ENCODE measurements around the gene TGM2. TPM values are rescaled to one million over a fixed set of nuclear protein-coding genes. Genes with fewer than 3 reads are reported as not detected.

TGM2 gene
- total RNA-seq, 1 donor from 2014 or later = 17.7 TPM

DNA sequence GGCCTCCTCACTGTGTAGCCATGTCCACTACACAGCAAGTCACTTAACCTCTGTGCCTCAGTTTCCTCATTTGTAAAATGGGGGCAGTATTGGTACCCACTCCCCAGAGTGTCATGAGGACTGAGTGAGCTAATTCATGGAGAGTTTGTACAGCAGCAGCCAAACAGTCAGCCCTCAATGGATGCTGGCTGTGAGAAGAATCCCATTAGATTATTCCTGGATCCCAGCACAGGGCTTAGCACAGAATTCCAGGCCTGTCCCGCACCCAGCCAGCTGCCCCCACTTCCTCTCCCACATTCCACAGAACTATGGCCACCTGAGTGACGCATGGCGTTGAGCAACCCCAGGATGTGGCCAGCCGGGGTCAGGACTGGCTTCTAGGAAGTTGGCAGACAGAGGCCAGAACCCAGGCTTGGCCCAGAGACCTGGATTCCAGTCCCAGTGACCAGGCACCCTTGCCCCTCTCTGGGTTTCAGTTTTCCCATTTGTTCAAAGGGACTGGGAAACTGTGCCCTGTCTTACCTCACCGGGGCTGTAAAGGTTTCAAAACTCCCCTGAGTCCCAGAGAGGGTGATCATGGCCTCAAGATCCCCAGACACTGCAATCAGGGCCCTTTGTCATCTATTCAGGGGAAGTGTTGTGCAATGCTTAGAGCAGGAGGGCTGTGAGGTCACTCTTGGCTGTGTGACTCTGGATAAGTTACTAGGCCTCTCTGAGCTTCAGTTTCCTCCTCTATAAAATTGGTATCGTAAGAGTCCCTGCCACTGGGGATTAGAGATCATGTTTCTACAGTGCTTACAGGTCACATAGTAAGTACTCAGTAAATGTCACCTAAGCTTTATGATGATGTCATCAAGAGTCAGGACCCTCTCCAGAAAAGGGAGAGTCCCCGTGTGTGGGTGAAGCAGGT is 3.0 kb upstream of the TGM2 start:
- TF ChIP-seq, protein P1, sequence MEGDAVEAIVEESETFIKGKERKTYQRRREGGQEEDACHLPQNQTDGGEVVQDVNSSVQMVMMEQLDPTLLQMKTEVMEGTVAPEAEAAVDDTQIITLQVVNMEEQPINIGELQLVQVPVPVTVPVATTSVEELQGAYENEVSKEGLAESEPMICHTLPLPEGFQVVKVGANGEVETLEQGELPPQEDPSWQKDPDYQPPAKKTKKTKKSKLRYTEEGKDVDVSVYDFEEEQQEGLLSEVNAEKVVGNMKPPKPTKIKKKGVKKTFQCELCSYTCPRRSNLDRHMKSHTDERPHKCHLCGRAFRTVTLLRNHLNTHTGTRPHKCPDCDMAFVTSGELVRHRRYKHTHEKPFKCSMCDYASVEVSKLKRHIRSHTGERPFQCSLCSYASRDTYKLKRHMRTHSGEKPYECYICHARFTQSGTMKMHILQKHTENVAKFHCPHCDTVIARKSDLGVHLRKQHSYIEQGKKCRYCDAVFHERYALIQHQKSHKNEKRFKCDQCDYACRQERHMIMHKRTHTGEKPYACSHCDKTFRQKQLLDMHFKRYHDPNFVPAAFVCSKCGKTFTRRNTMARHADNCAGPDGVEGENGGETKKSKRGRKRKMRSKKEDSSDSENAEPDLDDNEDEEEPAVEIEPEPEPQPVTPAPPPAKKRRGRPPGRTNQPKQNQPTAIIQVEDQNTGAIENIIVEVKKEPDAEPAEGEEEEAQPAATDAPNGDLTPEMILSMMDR (IDR thresholded peaks at IDR 0.05) = no peak
- H3K36me3 Mint-ChIP-seq (ENCODE audit: low read depth) = no peaks in the 10 kb centered on the region
- H3K27me3 Mint-ChIP-seq (ENCODE audit: low read depth) = no peaks in the 10 kb centered on the region
- no peak overlapping the region for H3K4me3 Mint-ChIP-seq (ENCODE audit: unreplicated experiment)
- peaks cover 72% of the 10 kb centered on the region for H3K4me1 Mint-ChIP-seq (ENCODE audit: low read depth)
- no peaks in the 10 kb centered on the region for H3K9me3 Mint-ChIP-seq (ENCODE audit: low read depth)
- no peak for DNase-seq (ENCODE audit: low spot score)
- H3K27ac Mint-ChIP-seq (ENCODE audit: unreplicated experiment) = peak overlapping the region; percentile 86

DNA sequence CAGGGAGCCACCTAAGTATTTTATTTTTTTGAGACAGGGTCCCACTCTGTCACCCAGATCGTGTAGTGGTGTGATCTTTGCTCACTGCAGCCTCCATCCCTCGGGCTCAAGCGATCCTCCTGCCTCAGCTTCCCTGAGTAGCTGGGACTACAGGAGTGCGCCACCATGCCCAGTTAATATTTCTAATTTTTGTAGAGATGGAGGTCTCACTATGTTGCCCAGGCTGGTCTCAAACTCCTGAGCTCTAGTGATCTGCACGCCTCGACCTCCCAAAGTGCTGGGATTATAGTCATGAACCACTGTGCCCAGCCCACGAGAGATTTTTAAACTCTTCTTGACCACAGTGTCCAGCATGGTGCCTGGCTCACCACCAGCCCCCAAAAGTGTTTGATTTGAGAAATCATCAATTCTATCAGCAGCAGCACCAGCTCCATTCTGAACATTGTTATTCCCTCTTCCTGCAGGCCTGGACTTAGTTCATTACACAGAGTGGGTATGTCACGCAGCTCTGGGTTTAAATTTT is 2.3 kb upstream of the TGM2 start:
- no peaks in the 10 kb centered on the region for H3K9me3 Mint-ChIP-seq (ENCODE audit: low read depth)
- no peak overlapping the region for H3K4me3 Mint-ChIP-seq (ENCODE audit: unreplicated experiment)
- H3K36me3 Mint-ChIP-seq (ENCODE audit: low read depth) = no peaks in the 10 kb centered on the region
- H3K27ac Mint-ChIP-seq (ENCODE audit: unreplicated experiment) = peak overlapping the region; percentile 74
- no peaks in the 10 kb centered on the region for H3K27me3 Mint-ChIP-seq (ENCODE audit: low read depth)
- H3K4me1 Mint-ChIP-seq (ENCODE audit: low read depth) = peaks cover 65% of the 10 kb centered on the region
- TF ChIP-seq, protein P1 (IDR thresholded peaks at IDR 0.05) = no peak
- no peak for DNase-seq (ENCODE audit: low spot score)

DNA sequence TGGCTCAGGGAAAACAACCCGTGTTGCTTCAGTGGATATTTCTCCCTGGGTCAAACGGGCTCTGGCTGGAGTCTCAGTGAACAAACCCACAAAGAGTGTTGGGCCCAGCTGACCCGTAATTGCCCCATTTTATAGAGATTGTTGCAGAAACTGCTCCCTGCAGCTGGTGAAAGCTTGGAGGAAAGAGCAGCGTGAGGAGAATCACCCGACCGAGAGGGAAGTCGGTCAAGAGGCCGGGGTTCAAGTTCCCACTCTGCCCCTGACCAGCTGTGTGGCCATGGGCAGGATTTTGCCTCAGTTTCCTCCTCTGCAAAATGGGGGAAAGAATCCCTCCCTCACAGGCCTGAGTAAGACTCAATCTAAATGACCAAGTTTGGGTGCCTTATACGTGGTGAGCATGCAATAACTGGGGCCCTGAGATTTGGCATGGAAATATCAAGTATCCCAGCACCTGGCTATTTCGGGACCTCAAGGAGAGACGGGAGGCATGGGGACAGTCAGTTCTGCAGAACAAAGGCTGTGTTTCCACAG is 1.7 kb upstream of the TGM2 start:
- Mint-ChIP-seq H3K4me3 (ENCODE audit: unreplicated experiment) (no peak overlapping the region), H3K4me1 (ENCODE audit: low read depth) (peaks cover 59% of the 10 kb centered on the region), H3K9me3 (ENCODE audit: low read depth) (no peaks in the 10 kb centered on the region), H3K27ac (ENCODE audit: unreplicated experiment) (peak overlapping the region; percentile 84), H3K27me3 (ENCODE audit: low read depth) (no peaks in the 10 kb centered on the region), H3K36me3 (ENCODE audit: low read depth) (no peaks in the 10 kb centered on the region)
- TF ChIP-seq, protein P1 (IDR thresholded peaks at IDR 0.05) = no peak
- DNase-seq (ENCODE audit: low spot score) = no peak

DNA sequence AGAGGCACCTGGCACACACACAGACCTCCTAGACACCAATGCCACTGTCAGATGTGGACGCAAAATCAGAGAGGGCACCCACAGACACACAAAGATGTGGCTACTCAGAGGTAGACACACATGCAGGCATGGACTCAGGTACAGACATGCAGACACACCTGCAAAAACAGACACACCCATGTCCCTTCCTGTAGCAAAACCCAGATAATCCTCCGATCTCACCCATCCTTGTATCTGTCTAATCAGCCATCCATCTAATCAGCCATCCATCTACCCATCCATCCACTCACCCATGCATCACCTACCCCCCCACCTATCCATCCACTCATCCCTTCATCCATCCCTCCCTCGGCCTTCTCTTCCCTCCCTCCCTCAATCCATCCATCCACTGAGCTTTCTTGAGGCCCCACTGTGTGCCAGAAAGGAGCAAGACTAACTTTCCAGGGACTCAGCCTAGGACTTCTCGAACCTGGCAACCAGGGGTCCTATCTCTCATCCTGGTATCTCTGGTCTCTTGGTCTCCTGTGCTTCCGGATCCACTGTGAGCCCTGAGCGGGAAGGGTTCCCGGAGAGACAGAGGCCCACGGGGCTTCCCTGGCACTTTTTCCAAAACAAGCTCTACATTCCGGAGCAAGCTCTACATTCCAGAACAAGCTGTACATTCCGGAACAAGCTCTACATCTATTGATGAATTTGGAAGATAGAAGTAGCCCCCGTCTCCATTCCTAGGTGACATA is 1.1 kb upstream of the TGM2 start:
- H3K4me3 Mint-ChIP-seq (ENCODE audit: unreplicated experiment) = peak overlapping the region; percentile 23
- no peaks in the 10 kb centered on the region for H3K36me3 Mint-ChIP-seq (ENCODE audit: low read depth)
- H3K4me1 Mint-ChIP-seq (ENCODE audit: low read depth) = peaks cover 53% of the 10 kb centered on the region

More for the DNA sequence above, 1.1 kb upstream of the TGM2 start:
- TF ChIP-seq, protein P1 (IDR thresholded peaks at IDR 0.05) = no peak
- H3K9me3 Mint-ChIP-seq (ENCODE audit: low read depth) = no peaks in the 10 kb centered on the region
- peak overlapping the region; percentile 84 for H3K27ac Mint-ChIP-seq (ENCODE audit: unreplicated experiment)
- no peaks in the 10 kb centered on the region for H3K27me3 Mint-ChIP-seq (ENCODE audit: low read depth)
- no peak for DNase-seq (ENCODE audit: low spot score)
